HG02763 (cell line): ENCODE data around the gene DMD.

Experiments
- ATAC-seq: cut with Tn5 transposase; IDR thresholded peaks from one replicate; pipeline ENCODE4 v1.9.1; 2021; ENCODE audit warnings: mild to moderate bottlenecking, moderate library complexity; ENCODE audit not compliant: unreplicated experiment

DMD gene

DNA sequence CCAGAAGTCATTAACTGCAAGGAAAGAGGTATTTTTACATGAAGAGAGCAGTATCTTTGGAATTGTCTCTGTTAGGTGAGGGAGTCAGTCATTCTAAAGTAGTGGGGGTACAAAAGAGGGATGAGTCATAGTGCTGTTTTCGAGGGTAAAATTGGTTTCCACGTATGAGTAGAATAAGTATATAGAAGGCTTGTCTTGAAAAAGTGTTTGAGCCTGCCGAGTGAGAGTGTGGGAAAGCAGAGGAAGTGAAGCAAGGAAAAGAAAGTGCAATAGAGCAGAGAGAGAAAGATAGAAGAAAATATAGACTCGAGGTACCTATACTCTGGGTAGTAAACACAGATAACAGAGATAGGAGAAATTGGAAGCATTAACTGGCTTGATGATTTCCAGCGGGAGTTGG, 696.4 kb downstream of the DMD start:
- ATAC-seq: peak; percentile 83

DNA sequence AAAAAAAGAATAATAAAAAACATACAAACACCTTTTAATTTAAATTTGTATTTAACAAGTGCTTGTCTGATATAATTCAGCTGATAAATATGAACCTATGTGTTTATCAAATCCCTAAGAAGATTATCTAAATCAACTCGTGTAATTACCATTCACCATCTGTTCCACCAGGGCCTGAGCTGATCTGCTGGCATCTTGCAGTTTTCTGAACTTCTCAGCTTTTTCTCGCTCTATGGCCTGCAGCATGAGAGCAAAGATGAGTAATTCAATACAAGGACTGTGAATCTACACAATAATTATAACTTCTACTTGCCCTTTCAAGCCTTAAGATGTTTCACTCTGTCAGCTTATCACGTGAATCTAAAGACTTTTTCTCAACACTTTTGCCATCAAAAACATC, 709.7 kb downstream of the DMD start:
- no peak for ATAC-seq

DNA sequence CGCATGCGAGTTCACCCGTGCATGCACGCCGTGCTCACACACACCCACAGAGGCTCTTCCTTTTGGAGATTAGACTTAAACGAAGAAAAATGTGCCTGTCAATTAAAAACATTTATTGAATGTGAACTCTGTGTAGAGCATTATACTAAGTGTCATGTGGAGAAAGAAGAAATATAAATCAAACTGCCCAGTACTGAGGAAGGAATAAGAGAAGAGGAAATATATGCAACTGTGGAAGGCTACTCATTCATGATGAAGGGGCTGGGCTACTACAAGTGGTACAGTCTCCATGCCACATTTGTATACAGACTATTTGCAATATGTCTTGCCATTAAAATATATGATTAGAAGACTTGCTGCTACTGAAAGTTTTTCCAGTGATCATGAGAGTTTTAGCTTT, 714.7 kb downstream of the DMD start:
- no peak for ATAC-seq

- no peak for ATAC-seq
Observed at GRCh38 chrX:32495855-32496254, 715.5 kb downstream of the DMD start.

DNA sequence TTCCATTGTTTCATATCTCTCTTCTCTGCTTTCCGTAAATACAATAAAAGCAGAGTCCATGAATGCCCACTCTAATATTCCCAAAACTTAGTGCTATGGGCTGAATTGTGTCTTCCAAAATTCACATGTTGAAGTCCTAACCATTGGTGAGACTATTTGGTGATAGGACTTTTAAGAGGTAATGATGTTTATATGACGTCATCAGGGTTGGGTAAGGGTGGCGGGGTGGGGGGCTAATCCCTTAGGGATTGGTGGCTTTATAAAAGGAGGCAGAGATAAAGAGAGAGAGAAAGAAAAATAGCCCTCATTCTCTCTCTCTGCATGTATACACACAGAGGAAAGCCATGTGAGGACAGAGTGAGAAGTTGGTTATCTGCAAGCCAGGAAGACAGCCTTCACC, 722.2 kb downstream of the DMD start:
- no peak for ATAC-seq

- ATAC-seq: no peak
Observed at GRCh38 chrX:32483534-32484136, 727.7 kb downstream of the DMD start.

DNA sequence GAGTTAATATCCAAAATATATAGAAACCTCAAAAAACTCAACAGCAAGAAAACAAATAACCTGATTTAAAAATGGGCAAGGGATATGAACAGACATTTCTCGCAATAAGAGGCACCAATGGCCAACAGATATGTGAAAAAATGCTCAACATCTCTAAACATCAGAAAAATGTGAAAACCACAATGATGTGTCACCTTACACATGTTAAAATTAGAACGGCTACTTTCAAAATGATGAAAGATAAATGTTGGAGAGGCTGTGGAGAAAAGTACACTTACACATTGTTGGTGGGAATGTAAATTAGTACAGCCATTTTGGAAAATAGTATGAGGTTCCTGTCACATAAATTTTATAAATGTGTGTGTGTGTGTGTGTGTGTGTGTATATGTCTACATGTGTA, 731.3 kb downstream of the DMD start:
- ATAC-seq: no peak

DNA sequence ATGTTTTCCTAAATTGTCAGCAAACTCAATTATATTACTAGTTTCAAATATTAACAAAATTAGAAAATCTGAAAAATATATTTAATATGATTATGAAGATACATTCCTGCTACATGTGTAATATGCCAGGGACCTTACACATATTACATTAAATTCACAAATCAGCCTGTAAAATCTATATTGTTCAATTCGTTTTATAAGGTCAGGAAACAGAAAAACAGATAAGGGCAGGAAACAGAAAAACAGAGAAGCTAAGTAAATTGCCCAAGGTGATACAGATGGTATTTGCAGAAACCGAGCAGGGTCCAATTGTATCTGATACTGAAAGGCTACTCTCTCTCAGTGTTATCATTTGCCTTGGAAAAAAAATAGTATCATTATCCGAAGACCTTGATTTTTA, 739.0 kb downstream of the DMD start:
- ATAC-seq: no peak

DNA sequence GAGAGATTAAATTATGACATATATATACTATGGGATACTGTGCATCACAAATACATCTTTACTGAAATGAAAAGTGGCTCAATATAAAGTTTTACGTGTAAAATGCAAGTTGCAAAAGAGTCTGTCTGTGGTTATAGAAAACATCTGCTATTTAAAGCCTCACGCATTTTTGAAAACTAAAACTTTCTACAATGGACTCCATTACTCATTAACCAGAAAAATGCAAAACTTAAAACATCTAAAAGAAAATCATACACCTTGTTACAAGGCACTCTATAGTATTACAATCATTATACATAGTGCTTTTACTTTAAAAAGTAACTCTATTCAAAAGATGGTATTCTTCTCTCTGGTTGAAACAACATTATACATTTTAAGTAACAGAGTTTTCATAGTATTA, 755.6 kb downstream of the DMD start:
- no peak for ATAC-seq

GRCh38 chrX:32451954-32452695, 759.2 kb downstream of the DMD start:
- ATAC-seq: no peak

DNA sequence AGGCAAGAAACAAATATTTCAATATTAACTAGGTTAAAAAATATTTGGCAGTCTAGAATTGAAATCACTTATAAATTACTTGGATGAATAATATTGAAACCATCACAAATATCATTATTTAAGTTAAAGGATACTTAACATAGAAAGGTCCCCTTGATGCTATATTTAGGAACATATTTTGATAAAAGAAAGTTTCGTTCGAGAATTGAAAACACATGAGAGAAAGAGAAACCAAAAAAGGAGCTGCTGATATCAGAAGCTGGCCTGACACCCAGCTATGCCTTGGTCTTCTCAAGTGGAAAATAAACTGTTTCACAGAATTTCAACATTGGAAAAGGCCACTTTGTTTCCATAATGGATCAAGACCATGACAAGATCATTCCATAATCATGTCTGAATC, 762.4 kb downstream of the DMD start:
- ATAC-seq: peak; percentile 65

DNA sequence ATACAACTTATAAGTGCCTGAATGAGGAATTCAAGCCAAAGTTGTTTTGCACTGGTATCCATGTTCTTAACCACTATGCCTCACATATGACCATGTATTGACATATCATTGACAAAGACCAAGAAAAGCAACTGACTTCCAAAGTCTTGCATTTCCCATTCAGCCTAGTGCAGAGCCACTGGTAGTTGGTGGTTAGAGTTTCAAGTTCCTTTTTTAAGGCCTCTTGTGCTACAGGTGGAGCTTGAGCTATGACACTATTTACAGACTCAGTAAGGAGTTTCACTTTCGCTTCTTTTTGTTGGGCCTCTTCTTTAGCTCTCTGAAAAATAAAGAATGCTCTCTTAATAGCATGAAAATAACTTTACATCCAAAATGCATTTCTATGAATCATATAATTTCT, 763.0 kb downstream of the DMD start:
- ATAC-seq: peak; percentile 99

- no peak for ATAC-seq
Observed at GRCh38 chrX:32447640-32448039, 763.7 kb downstream of the DMD start.

DNA sequence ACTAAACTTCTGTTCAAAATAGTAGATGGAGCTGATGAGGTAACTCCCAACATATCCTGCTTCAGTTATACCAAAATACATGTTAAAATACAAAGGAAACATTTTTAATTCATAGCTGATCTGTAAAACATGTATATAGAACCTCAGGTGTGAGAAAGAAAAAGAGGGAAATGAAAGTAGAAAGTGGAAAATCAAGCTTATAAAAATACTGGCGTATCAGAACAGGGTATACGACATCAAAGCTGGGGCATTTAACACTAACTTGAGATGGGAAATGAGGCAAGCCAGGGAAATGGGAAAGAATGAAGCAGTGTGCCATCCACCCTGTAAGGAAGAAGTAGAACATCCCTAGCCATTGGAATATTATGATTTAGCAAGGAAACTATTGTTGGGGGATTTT, 767.5 kb downstream of the DMD start:
- no peak for ATAC-seq

DNA sequence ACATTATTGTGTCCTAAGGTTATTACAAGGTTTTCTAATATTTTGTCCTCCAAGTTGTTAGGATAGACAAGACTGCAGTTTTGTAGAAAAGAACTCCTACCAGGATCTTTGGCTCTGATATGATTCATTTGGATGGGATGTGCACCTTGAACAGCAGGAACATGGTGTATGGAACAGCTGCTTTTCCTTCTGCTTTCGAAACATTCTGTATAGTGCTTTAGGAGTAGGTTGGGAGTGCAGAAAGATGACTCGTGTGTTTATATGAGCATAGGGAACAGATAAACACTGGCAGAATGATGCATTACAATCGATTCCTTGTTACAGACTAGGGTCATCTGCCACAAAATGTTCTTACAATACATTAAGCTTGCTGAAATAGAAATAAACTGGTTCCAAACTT, 790.1 kb downstream of the DMD start:
- no peak for ATAC-seq

- ATAC-seq: no peak
Observed at GRCh38 chrX:32408389-32408788, 803.0 kb downstream of the DMD start.

GRCh38 chrX:32397562-32398216, 813.7 kb downstream of the DMD start:
- peak; percentile 65 for ATAC-seq

DNA sequence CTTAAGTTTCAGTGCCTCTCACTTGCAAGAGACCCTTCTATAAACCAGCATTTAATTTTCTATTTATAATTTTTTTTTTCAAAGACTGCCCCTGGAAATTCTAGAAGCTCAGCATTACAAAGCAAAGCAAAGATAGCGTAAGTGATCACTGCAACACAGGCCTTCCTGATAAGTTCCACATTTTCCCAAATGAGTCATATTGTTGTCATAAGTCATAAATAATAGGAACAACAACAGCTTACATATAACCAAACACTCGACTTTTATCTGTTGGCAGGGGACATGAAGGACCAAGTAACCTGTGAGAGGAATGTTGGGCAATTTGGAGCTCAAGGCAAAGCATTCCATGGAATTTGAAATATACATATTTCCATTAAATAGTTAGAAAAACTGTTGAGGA, 815.5 kb downstream of the DMD start:
- no peak for ATAC-seq

DNA sequence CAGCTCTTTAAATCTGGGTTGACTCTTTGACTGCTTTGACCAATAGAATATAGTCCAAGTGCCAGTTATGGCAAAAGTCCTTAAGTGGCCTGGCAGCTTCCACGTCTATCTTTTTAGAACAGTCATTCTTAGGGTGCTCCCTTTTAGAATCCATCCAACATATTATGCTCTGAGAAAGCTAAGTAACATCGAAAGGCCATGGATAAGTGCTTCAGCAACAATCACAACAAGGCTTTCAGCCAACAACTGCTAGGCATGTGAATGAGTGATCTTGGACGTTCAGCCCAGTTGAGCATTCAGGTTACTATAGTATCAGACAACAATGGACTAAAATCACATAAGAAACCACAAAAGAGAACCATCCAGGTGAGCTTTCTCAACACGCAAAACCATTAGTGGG, 818.7 kb downstream of the DMD start:
- no peak for ATAC-seq

DNA sequence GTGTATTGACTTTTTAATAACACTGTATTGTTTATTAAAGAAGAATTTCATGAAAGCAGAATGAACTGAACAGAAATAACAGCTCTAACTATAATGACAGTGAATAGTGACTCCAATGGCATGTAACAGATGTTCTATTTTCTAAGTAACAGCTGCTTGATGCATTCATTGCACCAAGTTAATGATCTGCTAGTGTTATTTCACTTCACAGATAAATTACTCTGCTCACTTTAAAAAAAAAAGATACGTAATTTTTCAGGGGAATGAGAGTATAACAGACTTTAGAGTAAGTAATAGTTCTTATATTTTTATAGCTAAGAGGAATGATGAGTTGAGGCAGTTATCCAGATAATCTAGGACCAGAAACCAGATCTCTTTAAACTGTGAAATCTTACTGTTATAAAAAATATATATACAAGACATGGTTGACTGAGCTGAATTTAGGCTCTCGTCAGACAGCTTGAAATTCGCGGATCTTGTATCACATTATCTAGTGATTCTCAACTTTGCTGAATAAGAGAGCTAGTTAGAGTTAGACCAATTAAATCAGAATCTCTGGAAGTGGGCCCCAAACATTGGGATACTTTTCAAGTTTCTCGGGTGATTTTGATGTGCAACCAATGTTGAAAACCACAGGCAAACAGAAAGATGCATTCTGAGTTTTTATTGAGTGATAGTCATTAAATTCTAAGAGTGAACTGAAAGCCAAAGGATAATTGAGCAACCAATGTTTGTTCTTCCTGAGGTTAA, 840.7 kb downstream of the DMD start:
- no peak for ATAC-seq

DNA sequence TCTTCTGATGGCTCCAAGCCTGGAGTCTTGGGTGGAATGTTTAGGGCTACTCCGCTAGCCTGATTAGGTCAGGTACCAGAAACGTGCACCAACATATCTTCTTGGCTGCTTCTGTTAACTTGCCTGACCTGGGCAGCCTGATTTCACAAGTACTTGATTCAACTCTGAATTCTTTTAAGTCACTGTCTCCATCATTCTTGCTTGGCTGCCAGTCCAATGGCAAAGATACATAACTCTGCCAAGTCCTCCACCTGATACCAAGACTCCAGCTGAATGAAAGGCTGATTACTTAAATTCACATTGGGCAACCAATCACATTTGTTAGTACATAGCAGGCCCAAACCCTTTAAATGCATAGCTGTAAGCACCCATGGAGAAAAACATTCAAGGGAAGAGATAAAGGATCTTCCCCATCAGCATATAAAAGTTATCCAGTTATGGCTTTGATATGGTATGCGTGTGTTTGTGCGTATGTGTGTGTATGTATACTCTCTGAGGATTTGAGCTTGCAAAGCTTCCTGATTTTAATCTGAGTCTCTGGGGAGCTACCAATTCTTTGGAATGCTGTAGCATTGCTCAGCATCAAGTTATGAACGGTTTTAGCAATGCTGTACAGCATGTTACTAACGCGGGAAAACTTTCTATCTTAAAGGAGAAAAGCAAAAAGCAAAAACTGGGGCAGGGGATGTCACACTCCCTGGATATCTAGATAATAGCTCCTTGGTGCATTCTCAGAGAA, 917.2 kb downstream of the DMD start:
- ATAC-seq: no peak
